Sigmoid colon (tissue), 7 donors: ENCODE measurements around the gene BRSK2. TPM values are rescaled to one million over a fixed set of nuclear protein-coding genes. Genes with fewer than 3 reads are reported as not detected.

Experiments
- DNase-seq: peaks from one replicate; pipeline ENCODE4 v3.0.0-alpha.2; 2019
- H3K27ac ChIP-seq, 4 donors: fragments of 200-600 bp; sonication (generic); one replicate each; pipeline ENCODE4 v1.5.1; 2016 to 2019; ENCODE audit warnings: mild to moderate bottlenecking in 1 of 4
- H3K27me3 ChIP-seq, 3 donors: fragments of 200-600 bp; sonication (generic); one replicate each; pipeline ENCODE4 v1.5.1; 2019; ENCODE audit warnings: mild to moderate bottlenecking in 1 of 3
- H3K36me3 ChIP-seq, 4 donors: fragments of 200-600 bp; sonication (generic); one replicate each; pipeline ENCODE4 v1.5.1; 2016 to 2019
- H3K4me1 ChIP-seq, 4 donors: fragments of 200-600 bp; sonication (generic); one replicate each; pipeline ENCODE4 v1.5.1; 2017 to 2019
- H3K4me3 ChIP-seq, 4 donors: fragments of 200-600 bp; sonication (generic); one replicate each; pipeline ENCODE4 v1.5.1; 2017 to 2019; ENCODE audit warnings: mild to moderate bottlenecking in 2 of 4, moderate library complexity in 1 of 4
- H3K9me3 ChIP-seq, 4 donors: fragments of 200-600 bp in 3 of 4; sonication (generic) in 3 of 4; one replicate each; pipeline versions ENCODE4 v1.5.1 to v1.6.1; 2013 to 2019
- EP300 ChIP-seq, 4 donors: sonication (generic); formaldehyde crosslinking; IDR thresholded peaks; one replicate each; pipeline ENCODE4 v1.6.1; 2017; ENCODE audit warnings: antibody characterized with exemption in 4 of 4
- POLR2A ChIP-seq, 2 donors: fragments of 450-650 bp; IDR thresholded peaks; one replicate each; pipeline ENCODE4 v1.6.1; 2016; ENCODE audit warnings: antibody characterized with exemption in 2 of 2, mild to moderate bottlenecking in 2 of 2, moderate library complexity in 2 of 2
- POLR2AphosphoS5 ChIP-seq, 4 donors: sonication (generic); formaldehyde crosslinking; IDR thresholded peaks; one replicate each; pipeline ENCODE4 v1.6.1; 2017; ENCODE audit warnings: antibody characterized with exemption in 4 of 4
- WGBS, 2 donors: extraction: QIAGEN DNeasy Blood & Tissue Kit; methylation state at CpG; one replicate each; pipeline ENCODE4 v1.1.7; 2013; 5-methylcytosine and 5-hydroxymethylcytosine counted together
- intact Hi-C: fragments of 100-400 bp; cut with DNase I; formaldehyde crosslinking; loops from one replicate; pipeline ENCODE4 v1.15.1; 2023
- polyA plus RNA-seq, 3 donors: library from polyadenylated mRNA; stranded (reverse); fragments of 200-250 nt; gene quantifications; one replicate each; pipeline ENCODE4 v1.2.3, GENCODE V29; 2013
- total RNA-seq, 4 donors: library from RNA; depleted of rRNA; stranded (reverse); fragments of >200 nt; gene quantifications; one replicate each; pipeline ENCODE4 v1.1.0, GENCODE V29; 2016
- TF ChIP-seq, protein P1 (sequence below), 4 experiments: fragments of 450-650 bp in 3 of 4; fragments of 200-600 bp in 1 of 4; IDR thresholded peaks; one replicate each; pipeline ENCODE4 v1.5.1; 2016 to 2019; ENCODE audit warnings: antibody characterized with exemption in 4 of 4, mild to moderate bottlenecking in 3 of 4, moderate library complexity in 2 of 4
- donor health status: healthy with polysubstance abuse.
- donor health status: Bipolar disorder and iron deficiency.
- donor health status: healthy.

The BRSK2 gene
- total and polyA plus RNA-seq, 7 donors: 1.7 to 3.2 (median 1.9) TPM; not detected in 2

DNA sequence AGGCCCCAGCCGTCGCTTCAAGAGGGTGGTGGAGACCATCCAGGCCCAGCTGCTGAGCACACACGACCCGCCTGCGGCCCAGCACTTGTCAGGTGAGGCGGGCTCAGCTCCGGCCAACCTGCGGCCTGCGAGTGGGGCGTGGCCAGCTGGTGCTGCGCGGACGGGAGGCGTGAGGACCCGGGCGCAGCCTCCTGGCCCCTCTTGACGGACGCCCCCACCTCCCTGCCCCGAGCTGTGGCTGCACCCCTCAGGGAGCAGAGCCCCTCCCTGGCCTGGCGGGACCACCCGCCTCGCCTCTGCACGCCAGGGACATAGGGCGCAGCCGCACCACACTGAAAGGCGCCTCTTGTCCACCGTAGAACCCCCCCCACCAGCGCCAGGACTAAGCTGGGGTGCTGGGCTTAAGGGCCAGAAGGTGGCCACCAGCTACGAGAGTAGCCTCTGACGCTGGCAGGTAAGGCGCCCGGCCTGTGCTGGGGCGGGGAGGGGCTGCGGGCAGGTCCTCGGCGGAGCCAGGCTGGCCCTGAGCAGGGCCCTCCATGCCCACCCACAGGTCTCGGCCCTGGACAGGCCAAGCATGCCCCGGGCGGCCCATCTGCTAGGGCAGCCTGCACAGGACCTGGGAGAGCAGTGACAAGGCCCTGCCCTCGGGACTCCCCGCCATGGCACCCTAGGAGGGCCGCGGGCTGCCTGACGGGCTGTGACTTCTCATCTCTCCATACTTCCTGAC, 67.0 kb downstream of the BRSK2 start:
- Histone ChIP-seq H3K27ac (no peak overlapping the region), H3K36me3 (no peaks in the 10 kb centered on the region), H3K4me3 (no peak overlapping the region), H3K27me3 (no peaks in the 10 kb centered on the region), H3K4me1 (peaks cover 0 to 53% (median 45%) of the 10 kb centered on the region in 4 donors), H3K9me3 (no peaks in the 10 kb centered on the region)
- TF ChIP-seq POLR2AphosphoS5 (IDR thresholded peaks at IDR 0.05) (no peak), EP300 (IDR thresholded peaks at IDR 0.05) (no peak), POLR2A (IDR thresholded peaks at IDR 0.05) (no peak)
- TF ChIP-seq, protein P1, sequence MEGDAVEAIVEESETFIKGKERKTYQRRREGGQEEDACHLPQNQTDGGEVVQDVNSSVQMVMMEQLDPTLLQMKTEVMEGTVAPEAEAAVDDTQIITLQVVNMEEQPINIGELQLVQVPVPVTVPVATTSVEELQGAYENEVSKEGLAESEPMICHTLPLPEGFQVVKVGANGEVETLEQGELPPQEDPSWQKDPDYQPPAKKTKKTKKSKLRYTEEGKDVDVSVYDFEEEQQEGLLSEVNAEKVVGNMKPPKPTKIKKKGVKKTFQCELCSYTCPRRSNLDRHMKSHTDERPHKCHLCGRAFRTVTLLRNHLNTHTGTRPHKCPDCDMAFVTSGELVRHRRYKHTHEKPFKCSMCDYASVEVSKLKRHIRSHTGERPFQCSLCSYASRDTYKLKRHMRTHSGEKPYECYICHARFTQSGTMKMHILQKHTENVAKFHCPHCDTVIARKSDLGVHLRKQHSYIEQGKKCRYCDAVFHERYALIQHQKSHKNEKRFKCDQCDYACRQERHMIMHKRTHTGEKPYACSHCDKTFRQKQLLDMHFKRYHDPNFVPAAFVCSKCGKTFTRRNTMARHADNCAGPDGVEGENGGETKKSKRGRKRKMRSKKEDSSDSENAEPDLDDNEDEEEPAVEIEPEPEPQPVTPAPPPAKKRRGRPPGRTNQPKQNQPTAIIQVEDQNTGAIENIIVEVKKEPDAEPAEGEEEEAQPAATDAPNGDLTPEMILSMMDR (IDR thresholded peaks at IDR 0.05): no peak
- intact Hi-C loops: loop anchor here (5.0 kb wide), 1 partner anchor 116 kb away; the partner anchor contains the start of gene DUSP8
- 57 to 87% methylated on average over 44 of the region's 44 CpGs for WGBS, 2 donors
- DNase-seq: no peak

DNA sequence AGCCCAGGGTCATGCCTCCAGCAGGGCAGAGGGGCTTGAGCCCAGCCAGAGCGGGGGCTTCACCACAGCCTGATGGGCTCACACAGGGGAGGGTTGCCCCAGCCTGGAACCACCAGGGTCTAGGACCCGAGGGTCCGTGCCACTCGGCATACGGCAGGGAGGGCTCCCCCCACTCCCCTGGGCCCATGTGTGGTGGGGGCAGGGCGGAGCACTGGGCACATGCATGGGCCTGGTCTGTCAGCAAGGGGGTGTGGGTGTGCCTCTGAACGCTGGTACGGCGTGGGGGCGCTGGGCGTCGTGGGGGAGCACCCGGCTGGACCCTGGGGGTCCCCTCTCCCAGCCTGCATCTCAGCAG, 67.6 kb downstream of the BRSK2 start:
- H3K27ac ChIP-seq: peak overlapping the region in 1 of 4 donors; percentile 93
- H3K9me3 ChIP-seq: no peaks in the 10 kb centered on the region
- H3K27me3 ChIP-seq: no peaks in the 10 kb centered on the region
- no peak for TF ChIP-seq POLR2AphosphoS5 (IDR thresholded peaks at IDR 0.05)
- TF ChIP-seq EP300 (IDR thresholded peaks at IDR 0.05): no peak
- TF ChIP-seq, protein P1 (IDR thresholded peaks at IDR 0.05): no peak
- no peak for TF ChIP-seq POLR2A (IDR thresholded peaks at IDR 0.05)
- H3K36me3 ChIP-seq: no peaks in the 10 kb centered on the region
- H3K4me1 ChIP-seq: peaks cover 0 to 58% (median 50%) of the 10 kb centered on the region in 4 donors
- WGBS, 2 donors: 77 to 85% methylated on average over 13 of the region's 13 CpGs
- H3K4me3 ChIP-seq: no peak overlapping the region
- intact Hi-C loops: loop anchor here (5.0 kb wide), 1 partner anchor 115 kb away; the partner anchor contains the start of gene DUSP8
- no peak for DNase-seq

DNA sequence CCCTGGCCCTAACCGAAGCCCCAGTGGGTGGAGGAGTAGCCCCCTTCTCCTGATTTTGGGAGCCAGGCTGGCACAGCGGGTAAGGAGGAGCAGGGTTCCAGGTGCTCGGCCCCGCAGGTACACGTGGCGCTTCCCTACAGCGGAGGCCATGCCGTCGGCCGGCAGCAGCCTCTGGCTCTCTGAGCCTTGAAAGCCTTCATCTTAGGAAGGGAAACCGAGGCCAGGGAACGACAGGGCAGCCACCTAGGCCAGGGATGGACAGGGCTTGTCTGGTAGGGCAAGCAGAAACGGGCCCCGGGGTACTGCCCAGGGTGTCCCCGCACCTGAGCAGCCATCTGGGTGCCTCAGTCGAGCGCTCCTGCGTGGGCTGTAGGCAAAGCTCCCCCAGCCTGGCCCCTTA, 68.1 kb downstream of the BRSK2 start:
- no peak for TF ChIP-seq POLR2A (IDR thresholded peaks at IDR 0.05)
- TF ChIP-seq POLR2AphosphoS5 (IDR thresholded peaks at IDR 0.05): no peak
- TF ChIP-seq EP300 (IDR thresholded peaks at IDR 0.05): no peak
- TF ChIP-seq, protein P1 (IDR thresholded peaks at IDR 0.05): no peak
- Histone ChIP-seq H3K27ac (peak overlapping the region; percentile 86 to 94 (median 94)), H3K36me3 (no peaks in the 10 kb centered on the region), H3K4me3 (no peak overlapping the region), H3K27me3 (no peaks in the 10 kb centered on the region), H3K9me3 (no peaks in the 10 kb centered on the region), H3K4me1 (peaks cover 0 to 59% (median 50%) of the 10 kb centered on the region in 4 donors)
- DNase-seq: no peak
- intact Hi-C loops: loop anchor here (5.0 kb wide), 1 partner anchor 114 kb away; the partner anchor contains the start of gene DUSP8
- WGBS, 2 donors: 84 to 91% methylated on average over 18 of the region's 18 CpGs

DNA sequence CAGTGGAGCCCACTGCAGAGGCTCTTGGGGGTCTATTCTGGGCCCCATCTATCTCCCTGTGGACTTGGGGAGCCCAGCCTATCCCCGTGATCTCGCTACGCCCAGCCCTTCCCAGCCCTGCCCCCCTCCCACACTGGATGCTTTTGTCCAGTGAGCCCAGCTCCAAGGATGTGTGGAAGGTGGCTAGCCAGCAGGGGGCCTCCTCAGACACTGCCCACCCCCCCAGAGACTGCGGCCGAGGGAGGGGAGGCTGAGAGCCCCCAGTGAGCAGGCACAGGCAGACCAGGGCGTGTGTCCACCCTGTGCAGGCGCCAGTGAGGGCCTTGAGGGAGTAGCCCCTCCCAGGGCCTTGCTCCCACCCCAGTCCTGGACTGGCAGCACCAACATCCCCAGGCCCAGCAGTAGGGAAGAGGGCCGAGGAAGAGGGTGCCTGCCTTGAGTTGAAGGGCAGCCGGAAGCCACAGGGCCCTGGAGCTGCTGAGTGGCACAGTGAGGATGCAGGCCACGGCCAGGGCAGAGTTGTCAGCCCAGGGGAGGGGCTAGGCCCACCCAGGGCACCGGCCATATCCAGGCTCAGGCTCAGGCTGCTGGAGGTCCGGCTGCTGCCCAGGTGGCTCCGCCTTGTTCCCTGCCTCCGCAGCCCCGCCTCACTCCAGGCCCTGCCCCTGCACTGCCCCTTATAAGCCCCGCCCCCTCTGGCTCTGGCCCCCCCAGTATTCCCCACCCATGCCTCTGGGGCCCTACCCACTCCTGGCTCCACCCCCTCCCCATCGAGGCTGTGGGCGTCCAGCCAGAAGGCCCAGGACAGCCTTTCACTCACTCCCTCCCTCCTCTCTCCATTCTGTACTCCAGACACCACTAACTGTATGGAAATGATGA, 68.8 kb downstream of the BRSK2 start:
- WGBS, 2 donors: 18 to 48% methylated on average over 18 of the region's 18 CpGs
- H3K4me1 ChIP-seq: peaks cover 0 to 52% (median 47%) of the 10 kb centered on the region in 4 donors
- TF ChIP-seq, protein P1 (IDR thresholded peaks at IDR 0.05): peak in 3 of 4 experiments; percentile 10 to 46 (median 32)
- TF ChIP-seq POLR2A (IDR thresholded peaks at IDR 0.05) (no peak), POLR2AphosphoS5 (IDR thresholded peaks at IDR 0.05) (peak in 2 of 4 donors; percentile 65 to 69)
- no peaks in the 10 kb centered on the region for H3K36me3 ChIP-seq
- no peaks in the 10 kb centered on the region for H3K27me3 ChIP-seq
- no peaks in the 10 kb centered on the region for H3K9me3 ChIP-seq
- DNase-seq: peak; percentile 96
- peak overlapping the region; percentile 41 to 55 (median 48) for H3K4me3 ChIP-seq
- intact Hi-C loops: loop anchor here (5.0 kb wide), 1 partner anchor 114 kb away; the partner anchor contains the start of gene DUSP8
- H3K27ac ChIP-seq: peak overlapping the region; percentile 86 to 94 (median 94)
